KMS-11 (cell line): ENCODE results near the gene MIB1.

Experiments
- H2AFZ ChIP-seq: fragments of 200-600 bp; sonication (generic); 2 replicates; pipeline ENCODE4 v1.6.1; 2016; ENCODE audit warnings: antibody characterized with exemption, mixed run types, low read depth
- H3K27ac ChIP-seq: fragments of 200-600 bp; sonication (generic); 2 replicates; pipeline ENCODE4 v1.6.1; 2016; ENCODE audit warnings: mild to moderate bottlenecking, mixed run types
- H3K27me3 ChIP-seq: fragments of 200-600 bp; sonication (generic); 2 replicates; pipeline ENCODE4 v1.6.1; 2017; ENCODE audit warnings: mild to moderate bottlenecking, low read depth, mixed run types, moderate library complexity; ENCODE audit not compliant: insufficient read depth
- H3K36me3 ChIP-seq: fragments of 200-600 bp; sonication (generic); 2 replicates; pipeline ENCODE4 v1.6.1; 2017; ENCODE audit warnings: mild to moderate bottlenecking, mixed run types; ENCODE audit not compliant: insufficient read depth
- H3K4me1 ChIP-seq: fragments of 200-600 bp; sonication (generic); 2 replicates; pipeline ENCODE4 v1.6.1; 2016; ENCODE audit warnings: mild to moderate bottlenecking, low read depth, mixed run types; ENCODE audit not compliant: poor library complexity, severe bottlenecking
- H3K4me2 ChIP-seq: fragments of 200-600 bp; sonication (generic); 2 replicates; pipeline ENCODE4 v1.7.0; 2016; ENCODE audit warnings: mild to moderate bottlenecking, mixed run types
- H3K4me3 ChIP-seq: fragments of 200-600 bp; sonication (generic); IDR thresholded peaks from 2 replicates; pipeline ENCODE4 v1.6.1; 2017; ENCODE audit warnings: low read depth, low read length, mixed read lengths; ENCODE audit not compliant: insufficient read depth
- H3K79me2 ChIP-seq: fragments of 200-600 bp; sonication (generic); 2 replicates; pipeline ENCODE4 v1.6.1; 2016; ENCODE audit warnings: low read depth, mixed run types; ENCODE audit not compliant: insufficient read depth
- H3K9ac ChIP-seq: fragments of 200-600 bp; sonication (generic); 2 replicates; pipeline ENCODE4 v1.6.1; 2016; ENCODE audit warnings: mild to moderate bottlenecking, mixed run types
- H4K20me1 ChIP-seq: fragments of 200-600 bp; sonication (generic); 2 replicates; pipeline ENCODE4 v1.6.1; 2016; ENCODE audit warnings: mild to moderate bottlenecking, mixed run types; ENCODE audit not compliant: insufficient read depth
- CTCF ChIP-seq: fragments of 200-600 bp; sonication (generic); conservative IDR thresholded peaks from 2 replicates; pipeline ENCODE4 v1.6.1; 2017; ENCODE audit warnings: low read depth, mild to moderate bottlenecking, antibody characterized with exemption, low read length, moderate library complexity, mixed read lengths

The MIB1 gene

GRCh38 chr18:21820811-21821143 is 80.2 kb downstream of the MIB1 start:
- H3K79me2 ChIP-seq: no peaks in the 10 kb centered on the region
- TF ChIP-seq CTCF: no peak
- no peaks in the 10 kb centered on the region for H3K36me3 ChIP-seq
- no peak overlapping the region for H3K4me2 ChIP-seq
- H3K4me1 ChIP-seq: peaks cover 30% of the 10 kb centered on the region
- H3K27ac ChIP-seq: no peak overlapping the region
- no peaks in the 10 kb centered on the region for H4K20me1 ChIP-seq
- no peak overlapping the region for H2AFZ ChIP-seq
- no peaks in the 10 kb centered on the region for H3K27me3 ChIP-seq
- no peak overlapping the region for H3K9ac ChIP-seq
- no peak overlapping the region for H3K4me3 ChIP-seq

GRCh38 chr18:21823848-21824247 is 83.3 kb downstream of the MIB1 start:
- Histone ChIP-seq H4K20me1 (no peaks in the 10 kb centered on the region), H3K4me1 (peaks cover 48% of the 10 kb centered on the region), H3K4me3 (no peak overlapping the region), H3K79me2 (no peaks in the 10 kb centered on the region), H3K36me3 (no peaks in the 10 kb centered on the region), H3K27me3 (no peaks in the 10 kb centered on the region), H3K9ac (no peak overlapping the region), H3K27ac (no peak overlapping the region), H3K4me2 (no peak overlapping the region; the same call in 1 of the 2 replicates), H2AFZ (no peak overlapping the region)
- no peak for TF ChIP-seq CTCF

GRCh38 chr18:21826196-21826595 is 85.6 kb downstream of the MIB1 start:
- Histone ChIP-seq H3K4me2 (peak overlapping the region; percentile 14; the same call in 1 of the 2 replicates), H2AFZ (no peak overlapping the region)

GRCh38 chr18:21826641-21827302 is 86.2 kb downstream of the MIB1 start:
- Histone ChIP-seq H2AFZ (no peak overlapping the region), H3K4me1 (peaks cover 38% of the 10 kb centered on the region), H4K20me1 (no peaks in the 10 kb centered on the region), H3K27ac (no peak overlapping the region; the same call in 1 of the 2 replicates), H3K9ac (no peak overlapping the region), H3K4me2 (peak overlapping the region; percentile 14; the same call in 1 of the 2 replicates), H3K79me2 (no peaks in the 10 kb centered on the region), H3K27me3 (no peaks in the 10 kb centered on the region), H3K36me3 (no peaks in the 10 kb centered on the region), H3K4me3 (no peak overlapping the region)
- no peak for TF ChIP-seq CTCF

More at GRCh38 chr18:21826196-21826595, 85.6 kb downstream of the MIB1 start:
- H3K27ac ChIP-seq: no peak overlapping the region
- no peaks in the 10 kb centered on the region for H4K20me1 ChIP-seq
- H3K4me1 ChIP-seq: peaks cover 38% of the 10 kb centered on the region
- H3K4me3 ChIP-seq: no peak overlapping the region
- no peaks in the 10 kb centered on the region for H3K79me2 ChIP-seq
- no peak overlapping the region for H3K9ac ChIP-seq
- TF ChIP-seq CTCF: no peak
- H3K36me3 ChIP-seq: no peaks in the 10 kb centered on the region
- no peaks in the 10 kb centered on the region for H3K27me3 ChIP-seq
